Endothelial cell of umbilical vein (primary cell): ENCODE measurements around the gene JADE1. TPM values are rescaled to one million over a fixed set of nuclear protein-coding genes. Genes with fewer than 3 reads are reported as not detected.

Experiments used
- BruUV-seq: library from RNA; stranded (reverse); fragments of 400-500 nt; replicated peaks from 2 replicates; lab custom pipeline; 2021; lab: Mats Ljungman, UMichigan
- CTCF ChIA-PET: fragments of 300-600, 350-600 bp; sonication (Branson Sonifier 250); formaldehyde crosslinking; loops from one replicate; lab custom pipeline; 2021; ENCODE audit warnings: antibody characterized with exemption, inconsistent platforms; lab: Charles Lee
- POLR2A ChIA-PET: fragments of 300-600, 350-600 bp; sonication (Branson Sonifier 250); formaldehyde crosslinking; loops from one replicate; lab custom pipeline; 2021; ENCODE audit warnings: antibody characterized with exemption, inconsistent platforms; lab: Charles Lee
- DNase-seq: peaks from one replicate; pipeline ENCODE4 v3.0.0-alpha.2; 2011; ENCODE audit warnings: low read depth, low spot score
- FAIRE-seq: peaks from 2 replicates; lab custom pipeline; 2011; peaks lifted over from hg19 to GRCh38; lab: Jason Lieb, UNC
- H2AFZ ChIP-seq: 2 replicates; pipeline ENCODE4 v1.6.0; 2012; ENCODE audit warnings: low read depth, low read length, control low read depth, inconsistent platforms
- H3K27ac ChIP-seq: 2 replicates; pipeline ENCODE4 v1.5.1; 2011; ENCODE audit warnings: low read depth, mild to moderate bottlenecking, control low read depth, low read length, moderate library complexity; ENCODE audit not compliant: insufficient read depth
- H3K27me3 ChIP-seq, 2 experiments: 2 replicates each; pipeline versions ENCODE4 v1.6.0 to v1.6.1; 2011; ENCODE audit warnings: low read length in 2 of 2, mixed read lengths in 1 of 2; ENCODE audit not compliant: control insufficient read depth in 2 of 2, insufficient read depth in 2 of 2
- H3K36me3 ChIP-seq, 2 experiments: 2 replicates in 1 of 2; 3 replicates in 1 of 2; pipeline ENCODE4 v1.5.1; 2011; ENCODE audit warnings: low read length in 2 of 2, mild to moderate bottlenecking in 1 of 2, moderate library complexity in 1 of 2; ENCODE audit not compliant: control insufficient read depth in 2 of 2, insufficient read depth in 2 of 2; ENCODE audit errors: extremely low read depth in 1 of 2
- H3K4me1 ChIP-seq: 3 replicates; pipeline ENCODE4 v1.5.1; 2011; ENCODE audit warnings: mild to moderate bottlenecking, low read length; ENCODE audit not compliant: control insufficient read depth, insufficient read depth; ENCODE audit errors: extremely low read depth
- H3K4me2 ChIP-seq: 2 replicates; pipeline ENCODE4 v1.6.1; 2011; ENCODE audit warnings: low read length, control low read depth, mixed read lengths; ENCODE audit not compliant: insufficient read depth
- H3K4me3 ChIP-seq, 3 experiments: fragments of 200-600 bp in 1 of 3; sonication (generic), shearing (Covaris generic) in 1 of 3; replicated peaks in 1 of 3; 2 replicates each; pipeline ENCODE4 v1.5.1; 2011 to 2016; ENCODE audit warnings: control low read depth in 3 of 3, low read length in 3 of 3, mild to moderate bottlenecking in 2 of 3, inconsistent platforms in 1 of 3, low read depth in 1 of 3, moderate library complexity in 1 of 3; ENCODE audit not compliant: insufficient read depth in 1 of 3
- H3K79me2 ChIP-seq: 2 replicates; pipeline ENCODE4 v1.6.0; 2012; ENCODE audit warnings: low read length, inconsistent platforms; ENCODE audit not compliant: control insufficient read depth, insufficient read depth
- H3K9ac ChIP-seq: replicated peaks from 2 replicates; pipeline ENCODE3; 2011; ENCODE audit warnings: low read length, control low read depth; ENCODE audit not compliant: insufficient read depth; ENCODE audit errors: extremely low read depth
- H3K9me1 ChIP-seq: replicated peaks from 3 replicates; pipeline ENCODE4 v1.6.0; 2011; ENCODE audit warnings: mild to moderate bottlenecking, low read length; ENCODE audit not compliant: control insufficient read depth, insufficient read depth; ENCODE audit errors: extremely low read depth
- H3K9me3 ChIP-seq: replicated peaks from 2 replicates; pipeline ENCODE4 v1.5.1; 2012; ENCODE audit warnings: low read length, inconsistent platforms; ENCODE audit not compliant: control insufficient read depth, insufficient read depth
- H4K20me1 ChIP-seq: replicated peaks from 2 replicates; pipeline ENCODE3; 2011; ENCODE audit warnings: mild to moderate bottlenecking, low read length; ENCODE audit not compliant: control insufficient read depth, insufficient read depth; ENCODE audit errors: extremely low read depth
- JUN ChIP-seq: IDR thresholded peaks from 2 replicates; pipeline ENCODE4 v1.6.1; 2011; ENCODE audit warnings: borderline replicate concordance, low read depth; ENCODE audit not compliant: insufficient read length, insufficient read depth
- MYC ChIP-seq: IDR thresholded peaks from one replicate; pipeline ENCODE4 v1.6.1; 2011; ENCODE audit warnings: mild to moderate bottlenecking, low read depth, low read length
- POLR2A ChIP-seq: IDR thresholded peaks from 2 replicates; pipeline ENCODE4 v1.6.1; 2012; ENCODE audit warnings: low read depth, mild to moderate bottlenecking, control low read depth, low read length
- POLR2AphosphoS5 ChIP-seq: IDR thresholded peaks from 2 replicates; pipeline ENCODE4 v1.6.1; 2012; ENCODE audit warnings: low read depth, mild to moderate bottlenecking, control low read depth, low read length, moderate library complexity; ENCODE audit not compliant: insufficient read depth
- dilution Hi-C: fragments of 300-500 bp; cut with MboI; formaldehyde crosslinking; loops from one replicate; pipeline ENCODE4 v1.15.0; 2019; ENCODE audit warnings: low sequenced_read_pairs; ENCODE audit not compliant: extremely low pct_ligation_motif_present
- intact Hi-C: fragments of 100-400 bp; cut with micrococcal nuclease; formaldehyde crosslinking; loops from one replicate; pipeline ENCODE4 v1.10.0; 2022
- polyA plus RNA-seq, 4 experiments: library from polyadenylated mRNA; depleted of rRNA in 3 of 4; stranded (reverse) in 3 of 4; unstranded in 1 of 4; fragments of >200 nt; gene quantifications; 2 replicates each; pipeline versions ENCODE4 v1.2.1 to v1.2.3, GENCODE V29; 2011 to 2012; ENCODE audit warnings: missing spikeins in 1 of 4
- total RNA-seq: library from RNA; stranded (reverse); gene quantifications from 2 replicates; pipeline ENCODE4 v1.2.3, GENCODE V29; 2021
- TF ChIP-seq, protein P1 (sequence below), 2 donors: IDR thresholded peaks; 1 replicate in 1 of 2; 2 replicates in 1 of 2; pipeline ENCODE4 v1.5.1; 2011; ENCODE audit warnings: low read length in 2 of 2, mild to moderate bottlenecking in 2 of 2, moderate library complexity in 2 of 2, control low read depth in 1 of 2, inconsistent platforms in 1 of 2, low read depth in 1 of 2; ENCODE audit not compliant: insufficient read depth in 1 of 2; ENCODE audit errors: extremely low read depth in 1 of 2
- TF ChIP-seq, protein P2 (sequence below): IDR thresholded peaks from 2 replicates; pipeline ENCODE4 v1.6.1; 2011; ENCODE audit not compliant: insufficient read depth, insufficient read length

JADE1 gene
- total and polyA plus RNA-seq, 2 donors (not counting 3 experiments of a cell fraction or from before 2014, with no cell fraction given) = 13.6 to 45.6 TPM

DNA sequence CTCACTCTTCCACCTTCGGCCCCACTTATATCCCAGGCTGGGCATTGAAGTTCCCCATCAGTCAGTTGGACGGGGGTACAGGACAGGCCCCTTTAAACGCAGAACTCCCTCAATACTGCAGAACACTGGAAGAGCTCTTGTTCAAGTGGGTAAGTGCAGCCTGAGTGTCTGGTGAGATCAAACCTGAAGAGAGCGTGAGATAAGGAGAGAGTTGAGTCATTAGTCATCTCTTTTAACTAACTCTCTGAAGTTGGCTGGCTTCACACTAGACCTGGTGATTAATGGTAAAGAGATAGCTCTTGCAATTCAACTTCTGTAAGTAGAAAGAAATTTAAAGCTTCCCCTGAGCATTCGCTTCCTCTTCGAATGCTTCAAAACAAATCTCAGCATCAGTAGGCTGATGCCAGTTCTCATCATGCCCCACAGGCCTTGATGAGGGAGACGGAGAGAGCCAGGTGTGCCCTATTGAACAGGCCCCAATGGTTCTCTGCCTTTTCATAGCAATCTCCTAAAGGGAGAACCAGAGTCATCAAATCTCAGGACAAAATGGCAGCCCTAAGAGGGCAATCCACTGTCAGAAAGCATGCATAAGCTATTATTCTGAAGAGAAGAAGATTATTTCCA, 41.0 kb upstream of the JADE1 start:
- no peaks in the 10 kb centered on the region for H3K36me3 ChIP-seq
- FAIRE-seq = no peak
- H2AFZ ChIP-seq = no peak overlapping the region
- intact Hi-C loops (no loop called here), dilution Hi-C loops (no loop called here)
- peaks cover 0 to 2% of the 10 kb centered on the region in 2 experiments for H3K27me3 ChIP-seq
- no peak overlapping the region for H3K4me3 ChIP-seq
- no peak overlapping the region for H3K27ac ChIP-seq
- no peaks in the 10 kb centered on the region for H3K9me3 ChIP-seq
- TF ChIP-seq POLR2AphosphoS5 (no peak), POLR2A (no peak), MYC (no peak), JUN (no peak)
- TF ChIP-seq, protein P1, sequence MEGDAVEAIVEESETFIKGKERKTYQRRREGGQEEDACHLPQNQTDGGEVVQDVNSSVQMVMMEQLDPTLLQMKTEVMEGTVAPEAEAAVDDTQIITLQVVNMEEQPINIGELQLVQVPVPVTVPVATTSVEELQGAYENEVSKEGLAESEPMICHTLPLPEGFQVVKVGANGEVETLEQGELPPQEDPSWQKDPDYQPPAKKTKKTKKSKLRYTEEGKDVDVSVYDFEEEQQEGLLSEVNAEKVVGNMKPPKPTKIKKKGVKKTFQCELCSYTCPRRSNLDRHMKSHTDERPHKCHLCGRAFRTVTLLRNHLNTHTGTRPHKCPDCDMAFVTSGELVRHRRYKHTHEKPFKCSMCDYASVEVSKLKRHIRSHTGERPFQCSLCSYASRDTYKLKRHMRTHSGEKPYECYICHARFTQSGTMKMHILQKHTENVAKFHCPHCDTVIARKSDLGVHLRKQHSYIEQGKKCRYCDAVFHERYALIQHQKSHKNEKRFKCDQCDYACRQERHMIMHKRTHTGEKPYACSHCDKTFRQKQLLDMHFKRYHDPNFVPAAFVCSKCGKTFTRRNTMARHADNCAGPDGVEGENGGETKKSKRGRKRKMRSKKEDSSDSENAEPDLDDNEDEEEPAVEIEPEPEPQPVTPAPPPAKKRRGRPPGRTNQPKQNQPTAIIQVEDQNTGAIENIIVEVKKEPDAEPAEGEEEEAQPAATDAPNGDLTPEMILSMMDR (IDR thresholded peaks at IDR 0.05; ENCODE audit: extremely low read depth in 1 of 2, insufficient read depth in 1 of 2, low read depth in 1 of 2, low read length in 2 of 2) = no peak
- TF ChIP-seq, protein P2, sequence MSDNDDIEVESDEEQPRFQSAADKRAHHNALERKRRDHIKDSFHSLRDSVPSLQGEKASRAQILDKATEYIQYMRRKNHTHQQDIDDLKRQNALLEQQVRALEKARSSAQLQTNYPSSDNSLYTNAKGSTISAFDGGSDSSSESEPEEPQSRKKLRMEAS = no peak
- H3K4me2 ChIP-seq = no peak overlapping the region
- no peaks in the 10 kb centered on the region for H4K20me1 ChIP-seq
- no peaks in the 10 kb centered on the region for H3K4me1 ChIP-seq
- H3K9me1 ChIP-seq = no peaks in the 10 kb centered on the region
- no peaks in the 10 kb centered on the region for H3K79me2 ChIP-seq
- no peak for DNase-seq
- no peak overlapping the region for H3K9ac ChIP-seq
- POLR2A ChIA-PET = no interaction called here
- no TSS peak for BruUV-seq
- CTCF ChIA-PET = no interaction called here
